MM.1S (cell line): Measurements from ENCODE around the gene PLA1A.

Source experiments
- DNase-seq: peaks from one replicate; pipeline ENCODE4 v3.0.0-alpha.2; 2015
- H2AFZ ChIP-seq: fragments of 300-600 bp; sonication (generic); 2 replicates; pipeline ENCODE4 v1.6.0; 2016; ENCODE audit warnings: antibody characterized with exemption, low read length
- H3F3A ChIP-seq: fragments of 300-600 bp; sonication (generic); 2 replicates; pipeline ENCODE4 v1.6.1; 2016; ENCODE audit warnings: mild to moderate bottlenecking, antibody characterized with exemption, low read length, moderate library complexity, mixed read lengths; ENCODE audit not compliant: insufficient read depth
- H3K27ac ChIP-seq: fragments of 300-600 bp; sonication (generic); 2 replicates; pipeline ENCODE4 v1.5.1; 2016; ENCODE audit warnings: mild to moderate bottlenecking, low read length
- H3K27me3 ChIP-seq: fragments of 300-600 bp; sonication (generic); replicated peaks from 2 replicates; pipeline ENCODE4 v1.6.0; 2016; ENCODE audit warnings: low read length; ENCODE audit not compliant: insufficient read depth
- H3K36me3 ChIP-seq: fragments of 300-600 bp; sonication (generic); replicated peaks from 2 replicates; pipeline ENCODE4 v1.6.1; 2016; ENCODE audit warnings: mild to moderate bottlenecking, low read length, mixed read lengths; ENCODE audit not compliant: insufficient read depth
- H3K4me1 ChIP-seq: fragments of 300-600 bp; sonication (generic); 2 replicates; pipeline ENCODE4 v1.6.1; 2016; ENCODE audit warnings: low read length, mixed read lengths
- H3K4me2 ChIP-seq: fragments of 300-600 bp; sonication (generic); 2 replicates; pipeline ENCODE4 v1.6.0; 2016; ENCODE audit warnings: low read depth, low read length
- H3K4me3 ChIP-seq: fragments of 300-600 bp; sonication (generic); 2 replicates; pipeline ENCODE4 v1.5.1; 2016; ENCODE audit warnings: low read length, mixed read lengths
- H3K79me2 ChIP-seq: fragments of 300-600 bp; sonication (generic); 2 replicates; pipeline ENCODE4 v1.6.1; 2016; ENCODE audit warnings: mixed run types, low read length, mixed read lengths
- H3K9ac ChIP-seq: fragments of 300-600 bp; sonication (generic); 2 replicates; pipeline ENCODE4 v1.6.1; 2016; ENCODE audit warnings: low read length, mixed read lengths
- H3K9me2 ChIP-seq: fragments of 300-600 bp; sonication (generic); replicated peaks from 2 replicates; pipeline ENCODE4 v1.6.1; 2016; ENCODE audit warnings: mild to moderate bottlenecking, low read length, mixed read lengths; ENCODE audit not compliant: insufficient read depth
- H3K9me3 ChIP-seq: fragments of 300-600 bp; sonication (generic); replicated peaks from 2 replicates; pipeline ENCODE4 v1.6.1; 2016; ENCODE audit warnings: mild to moderate bottlenecking, low read length, mixed read lengths; ENCODE audit not compliant: insufficient read depth
- H4K20me1 ChIP-seq: fragments of 300-600 bp; sonication (generic); 2 replicates; pipeline ENCODE4 v1.6.1; 2016; ENCODE audit warnings: mild to moderate bottlenecking, low read length, moderate library complexity, mixed read lengths; ENCODE audit not compliant: insufficient read depth
- CTCF ChIP-seq: fragments of 300-600 bp; sonication (generic); IDR thresholded peaks from 2 replicates; pipeline ENCODE4 v1.5.1; 2016; ENCODE audit warnings: antibody characterized with exemption, low read length, mixed read lengths
- EZH2 ChIP-seq: fragments of 300-600 bp; sonication (generic); optimal IDR thresholded peaks from 2 replicates; pipeline ENCODE3; 2017; ENCODE audit warnings: low read depth, mild to moderate bottlenecking, antibody characterized with exemption, low read length, mixed read lengths
- EZH2phosphoT487 ChIP-seq: fragments of 300-600 bp; sonication (generic); IDR thresholded peaks from 2 replicates; pipeline ENCODE4 v1.6.1; 2018; ENCODE audit warnings: antibody characterized with exemption, low read length

Gene PLA1A

DNA sequence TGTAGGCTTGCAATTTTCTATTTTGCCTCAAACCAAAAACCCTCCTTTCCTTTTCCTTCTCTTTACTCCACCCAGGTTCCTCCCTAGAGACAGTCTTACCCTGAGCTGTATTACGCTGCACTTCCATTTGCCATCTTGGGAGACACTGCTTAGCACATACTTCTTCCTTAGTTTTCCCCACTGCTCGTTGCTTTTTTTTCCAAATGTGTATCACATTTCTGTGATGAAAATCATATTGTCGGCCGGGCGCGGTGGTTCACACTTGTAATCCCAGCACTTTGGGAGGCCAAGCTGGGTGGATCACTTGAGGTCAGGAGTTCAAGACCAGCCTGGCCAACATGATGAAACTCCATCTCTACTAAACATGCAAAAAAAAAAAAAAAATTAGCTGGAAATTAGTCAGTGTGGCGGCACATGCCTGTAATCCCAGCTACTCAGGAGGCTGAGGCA, 33.2 kb downstream of the PLA1A start:
- no peak overlapping the region for H3K27ac ChIP-seq
- H3K4me3 ChIP-seq = no peak overlapping the region
- H3K79me2 ChIP-seq = no peaks in the 10 kb centered on the region
- no peak for TF ChIP-seq EZH2
- TF ChIP-seq CTCF = no peak
- no peak for TF ChIP-seq EZH2phosphoT487
- peaks cover 5% of the 10 kb centered on the region for H3K4me1 ChIP-seq
- no peaks in the 10 kb centered on the region for H3K27me3 ChIP-seq
- H3K9me3 ChIP-seq = no peaks in the 10 kb centered on the region
- H3K9ac ChIP-seq = no peak overlapping the region
- DNase-seq = no peak
- H3K9me2 ChIP-seq = no peaks in the 10 kb centered on the region
- no peaks in the 10 kb centered on the region for H3F3A ChIP-seq
- no peaks in the 10 kb centered on the region for H4K20me1 ChIP-seq
- no peak overlapping the region for H2AFZ ChIP-seq
- H3K4me2 ChIP-seq = no peak overlapping the region
- no peaks in the 10 kb centered on the region for H3K36me3 ChIP-seq

GRCh38 chr3:119631516-119631915, 33.8 kb downstream of the PLA1A start:
- Histone ChIP-seq H3K9me3 (no peaks in the 10 kb centered on the region), H3K9me2 (no peaks in the 10 kb centered on the region), H3K9ac (no peak overlapping the region), H3K4me2 (no peak overlapping the region), H4K20me1 (no peaks in the 10 kb centered on the region), H3K4me3 (no peak overlapping the region), H3K4me1 (peaks cover 11% of the 10 kb centered on the region), H3F3A (no peaks in the 10 kb centered on the region), H3K27me3 (no peaks in the 10 kb centered on the region), H3K79me2 (no peaks in the 10 kb centered on the region), H3K27ac (no peak overlapping the region), H3K36me3 (no peaks in the 10 kb centered on the region), H2AFZ (no peak overlapping the region)
- TF ChIP-seq CTCF = no peak
- TF ChIP-seq EZH2phosphoT487 = no peak
- no peak for TF ChIP-seq EZH2
- DNase-seq = no peak

DNA sequence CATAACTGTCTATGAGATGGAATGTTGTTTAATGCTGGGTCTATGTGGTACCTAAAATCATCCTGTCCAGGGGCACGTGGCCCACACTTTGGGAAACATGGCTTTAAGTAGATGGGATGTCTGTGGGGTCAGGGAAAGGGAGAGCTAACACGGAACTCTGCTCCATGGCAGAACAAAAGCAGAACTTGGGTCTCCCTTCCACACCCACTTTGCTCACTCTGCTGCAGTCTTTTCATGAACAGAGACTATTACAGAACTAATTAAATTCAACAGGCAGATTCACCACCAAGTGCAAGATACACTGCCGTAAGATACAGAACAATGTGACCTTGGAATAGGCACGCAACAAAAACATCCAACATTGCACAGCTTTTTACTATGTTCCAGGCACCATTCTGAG, 34.5 kb downstream of the PLA1A start:
- TF ChIP-seq EZH2phosphoT487 (no peak), CTCF (no peak), EZH2 (no peak)
- Histone ChIP-seq H2AFZ (no peak overlapping the region), H3K9me2 (no peaks in the 10 kb centered on the region), H3K4me1 (peaks cover 18% of the 10 kb centered on the region), H4K20me1 (no peaks in the 10 kb centered on the region), H3K4me3 (no peak overlapping the region), H3K9ac (no peak overlapping the region), H3K9me3 (no peaks in the 10 kb centered on the region), H3K27ac (no peak overlapping the region), H3K79me2 (no peaks in the 10 kb centered on the region), H3K27me3 (no peaks in the 10 kb centered on the region), H3F3A (no peaks in the 10 kb centered on the region), H3K36me3 (no peaks in the 10 kb centered on the region), H3K4me2 (no peak overlapping the region)
- DNase-seq = no peak

GRCh38 chr3:119632829-119633228, 35.1 kb downstream of the PLA1A start:
- DNase-seq = no peak
- Histone ChIP-seq H2AFZ (no peak overlapping the region), H3K36me3 (no peaks in the 10 kb centered on the region), H4K20me1 (no peaks in the 10 kb centered on the region), H3K9ac (no peak overlapping the region), H3K4me3 (no peak overlapping the region), H3F3A (0 out of 2 replicates have a peak, but pooled peaks cover under 1% of the 10 kb centered on the region), H3K4me1 (peaks cover 24% of the 10 kb centered on the region), H3K9me3 (no peaks in the 10 kb centered on the region), H3K4me2 (no peak overlapping the region), H3K79me2 (no peaks in the 10 kb centered on the region), H3K9me2 (no peaks in the 10 kb centered on the region), H3K27me3 (no peaks in the 10 kb centered on the region), H3K27ac (no peak overlapping the region)
- no peak for TF ChIP-seq CTCF
- no peak for TF ChIP-seq EZH2phosphoT487
- TF ChIP-seq EZH2 = no peak
